Effector memory CD8-positive, alpha-beta T cell (primary cell): ENCODE data around the gene ACE.

ENCODE experiments used
- ATAC-seq: fragments of 150-1000 bp; cut with Tn5 transposase; replicated peaks from 2 replicates; pipeline ENCODE4 v1.10.0; 2021; ENCODE audit warnings: mild to moderate bottlenecking, moderate library complexity
- DNase-seq, 3 experiments: peaks; one replicate each; pipeline ENCODE4 v3.0.0; 2021
- H3K27ac Mint-ChIP-seq, 2 donors: one replicate each; pipeline ENCODE4 v1.8.0; 2022; ENCODE audit warnings: mild to moderate bottlenecking in 2 of 2, mixed read lengths in 2 of 2, moderate library complexity in 2 of 2
- H3K27me3 Mint-ChIP-seq, 2 donors: one replicate each; pipeline ENCODE4 v1.8.0; 2022; ENCODE audit warnings: mixed read lengths in 2 of 2
- H3K36me3 Mint-ChIP-seq: one replicate; pipeline ENCODE4 v1.8.0; 2022; ENCODE audit warnings: mild to moderate bottlenecking, moderate library complexity, mixed read lengths; ENCODE audit not compliant: insufficient read depth
- H3K4me1 Mint-ChIP-seq, 2 donors: one replicate each; pipeline ENCODE4 v1.8.0; 2022; ENCODE audit warnings: low read depth in 2 of 2, mixed read lengths in 2 of 2
- H3K4me3 Mint-ChIP-seq, 2 donors: one replicate each; pipeline ENCODE4 v1.8.0; 2022; ENCODE audit warnings: mild to moderate bottlenecking in 2 of 2, mixed read lengths in 2 of 2, moderate library complexity in 2 of 2
- H3K9me3 Mint-ChIP-seq, 2 donors: one replicate each; pipeline ENCODE4 v1.8.0; 2022; ENCODE audit warnings: mixed read lengths in 2 of 2

The ACE gene

GRCh38 chr17:63438092-63439051 lies 38.5 kb upstream of the ACE start:
- peak overlapping the region in 1 of 2 donors; percentile 75 for H3K4me3 Mint-ChIP-seq
- H3K27ac Mint-ChIP-seq = peak overlapping the region; percentile 91 to 94
- no peak for ATAC-seq

GRCh38 chr17:63439687-63440086 lies 37.2 kb upstream of the ACE start:
- Mint-ChIP-seq H3K4me1 (peaks cover 29 to 49% of the 10 kb centered on the region in 2 donors), H3K27ac (peak overlapping the region; percentile 91 to 94), H3K36me3 (peaks cover 32% of the 10 kb centered on the region), H3K27me3 (no peaks in the 10 kb centered on the region), H3K4me3 (peak overlapping the region; percentile 74 to 75), H3K9me3 (no peaks in the 10 kb centered on the region)
- ATAC-seq (peak; percentile 57), DNase-seq (peak in 2 of 3 experiments; percentile 23 to 25)

More at GRCh38 chr17:63438092-63439051, 38.5 kb upstream of the ACE start:
- Mint-ChIP-seq H3K27me3 (no peaks in the 10 kb centered on the region), H3K36me3 (peaks cover 33% of the 10 kb centered on the region), H3K9me3 (no peaks in the 10 kb centered on the region), H3K4me1 (peaks cover 32 to 54% of the 10 kb centered on the region in 2 donors)
- no peak for DNase-seq

GRCh38 chr17:63440127-63440769 lies 36.6 kb upstream of the ACE start:
- Mint-ChIP-seq H3K4me3 (peak overlapping the region; percentile 74 to 75), H3K27ac (peak overlapping the region; percentile 91 to 94), H3K9me3 (no peaks in the 10 kb centered on the region), H3K27me3 (no peaks in the 10 kb centered on the region), H3K36me3 (peaks cover 30% of the 10 kb centered on the region), H3K4me1 (peaks cover 30 to 49% of the 10 kb centered on the region in 2 donors)
- DNase-seq (peak; percentile 21 to 28 (median 22)), ATAC-seq (peak; percentile 72)

GRCh38 chr17:63440770-63441335 lies 36.0 kb upstream of the ACE start:
- Mint-ChIP-seq H3K4me1 (peaks cover 31 to 49% of the 10 kb centered on the region in 2 donors), H3K27ac (peak overlapping the region; percentile 91 to 94), H3K27me3 (no peaks in the 10 kb centered on the region), H3K4me3 (peak overlapping the region; percentile 74 to 75), H3K9me3 (no peaks in the 10 kb centered on the region), H3K36me3 (peaks cover 32% of the 10 kb centered on the region)
- ATAC-seq (no peak), DNase-seq (no peak)

GRCh38 chr17:63441654-63442053 lies 35.2 kb upstream of the ACE start:
- DNase-seq (no peak), ATAC-seq (no peak)
- no peaks in the 10 kb centered on the region for H3K27me3 Mint-ChIP-seq
- no peaks in the 10 kb centered on the region for H3K9me3 Mint-ChIP-seq
- H3K4me3 Mint-ChIP-seq = no peak overlapping the region
- H3K27ac Mint-ChIP-seq = peak overlapping the region in 1 of 2 donors; percentile 91
- H3K36me3 Mint-ChIP-seq = peaks cover 39% of the 10 kb centered on the region
- peaks cover 31 to 49% of the 10 kb centered on the region in 2 donors for H3K4me1 Mint-ChIP-seq

- ATAC-seq (no peak), DNase-seq (no peak)
- peak overlapping the region; percentile 5 to 91 for H3K27ac Mint-ChIP-seq
- no peaks in the 10 kb centered on the region for H3K9me3 Mint-ChIP-seq
- H3K4me3 Mint-ChIP-seq = no peak overlapping the region
- peaks cover 31 to 48% of the 10 kb centered on the region in 2 donors for H3K4me1 Mint-ChIP-seq
- H3K27me3 Mint-ChIP-seq = no peaks in the 10 kb centered on the region
- peaks cover 44% of the 10 kb centered on the region for H3K36me3 Mint-ChIP-seq
Measured at GRCh38 chr17:63442074-63442473, 34.8 kb upstream of the ACE start.

GRCh38 chr17:63442549-63443035 lies 34.3 kb upstream of the ACE start:
- ATAC-seq (no peak), DNase-seq (no peak)
- H3K4me1 Mint-ChIP-seq = peaks cover 35 to 49% of the 10 kb centered on the region in 2 donors
- H3K4me3 Mint-ChIP-seq = no peak overlapping the region
- H3K9me3 Mint-ChIP-seq = no peaks in the 10 kb centered on the region
- H3K27me3 Mint-ChIP-seq = no peaks in the 10 kb centered on the region
- peaks cover 47% of the 10 kb centered on the region for H3K36me3 Mint-ChIP-seq
- H3K27ac Mint-ChIP-seq = peak overlapping the region; percentile 5 to 91

- Mint-ChIP-seq H3K4me1 (peaks cover 35 to 49% of the 10 kb centered on the region in 2 donors), H3K9me3 (no peaks in the 10 kb centered on the region), H3K36me3 (peaks cover 45% of the 10 kb centered on the region), H3K4me3 (no peak overlapping the region), H3K27me3 (no peaks in the 10 kb centered on the region), H3K27ac (peak overlapping the region; percentile 5 to 91)
- DNase-seq (no peak), ATAC-seq (no peak)
Measured at GRCh38 chr17:63443053-63443452, 33.8 kb upstream of the ACE start.

- Mint-ChIP-seq H3K4me3 (peak overlapping the region; percentile 74 to 83), H3K27me3 (no peaks in the 10 kb centered on the region), H3K36me3 (peaks cover 45% of the 10 kb centered on the region), H3K27ac (peak overlapping the region; percentile 91 to 98), H3K9me3 (no peaks in the 10 kb centered on the region), H3K4me1 (peaks cover 29 to 47% of the 10 kb centered on the region in 2 donors)
- no peak for DNase-seq
- ATAC-seq = no peak
Measured at GRCh38 chr17:63444457-63444856, 32.4 kb upstream of the ACE start.

- peak overlapping the region; percentile 74 to 83 for H3K4me3 Mint-ChIP-seq
- DNase-seq (no peak), ATAC-seq (no peak)
- peaks cover 23 to 45% of the 10 kb centered on the region in 2 donors for H3K4me1 Mint-ChIP-seq
- H3K36me3 Mint-ChIP-seq = peaks cover 42% of the 10 kb centered on the region
- H3K9me3 Mint-ChIP-seq = no peaks in the 10 kb centered on the region
- no peaks in the 10 kb centered on the region for H3K27me3 Mint-ChIP-seq
- H3K27ac Mint-ChIP-seq = peak overlapping the region; percentile 91 to 98
Measured at GRCh38 chr17:63445065-63445464, 31.8 kb upstream of the ACE start.

- peak overlapping the region; percentile 91 to 98 for H3K27ac Mint-ChIP-seq
- no peaks in the 10 kb centered on the region for H3K9me3 Mint-ChIP-seq
- no peaks in the 10 kb centered on the region for H3K27me3 Mint-ChIP-seq
- DNase-seq = peak; percentile 63 to 80 (median 79)
- peak overlapping the region; percentile 74 to 83 for H3K4me3 Mint-ChIP-seq
- peaks cover 18 to 43% of the 10 kb centered on the region in 2 donors for H3K4me1 Mint-ChIP-seq
- peak; percentile 82 for ATAC-seq
- peaks cover 37% of the 10 kb centered on the region for H3K36me3 Mint-ChIP-seq
Measured at GRCh38 chr17:63445571-63445953, 31.3 kb upstream of the ACE start.

- Mint-ChIP-seq H3K4me3 (peak within 1 kb of the TSS; percentile 74 to 83), H3K9me3 (no peaks in the 10 kb centered on the region), H3K36me3 (peaks cover 34% of the 10 kb centered on the region), H3K4me1 (peaks cover 12 to 37% of the 10 kb centered on the region in 2 donors), H3K27ac (peak within 1 kb of the TSS; percentile 91 to 98), H3K27me3 (no peaks in the 10 kb centered on the region)
- DNase-seq = peak; percentile 62 to 74 (median 70)
- ATAC-seq = peak; percentile 58
Measured at GRCh38 chr17:63445954-63446752, 30.7 kb upstream of the ACE start, which contains the start of gene CYB561. TSS of gene CYB561 (minus strand) at chr17:63446306. CDS start at chr17:63437547, 8,759 bp downstream.
